Gastrocnemius medialis (tissue), 4 donors: ENCODE data around the gene CERS1.

Experiments
- CTCF ChIP-seq, 5 experiments: fragments of 450-650 bp in 3 of 5; fragments of 200-600 bp in 2 of 5; sonication (generic) in 2 of 5; IDR thresholded peaks in 4 of 5; conservative IDR thresholded peaks in 1 of 5; 1 replicate in 4 of 5; 2 replicates in 1 of 5; pipeline ENCODE4 v1.5.1; 2016 to 2019; ENCODE audit warnings: antibody characterized with exemption in 5 of 5, mild to moderate bottlenecking in 3 of 5, moderate library complexity in 3 of 5
- POLR2A ChIP-seq, 2 donors: fragments of 450-650 bp; IDR thresholded peaks; one replicate each; pipeline ENCODE4 v1.6.1; 2017; ENCODE audit warnings: antibody characterized with exemption in 2 of 2, mild to moderate bottlenecking in 2 of 2, moderate library complexity in 2 of 2

GRCh38 chr19:18906605-18907519 lies 10.9 kb upstream of the CERS1 start:
- TF ChIP-seq POLR2A (IDR thresholded peaks at IDR 0.05) (no peak), CTCF (IDR thresholded peaks at IDR 0.05 in 4 of 5, conservative IDR thresholded peaks at IDR 0.05 in 1 of 5) (no peak)
